GM13977 (cell line): Measurements from ENCODE around the gene DBF4B.

Experiments used
- DNase-seq: peaks from one replicate; pipeline ENCODE4 v3.0.0; 2012; ENCODE audit warnings: low spot score
- CTCF ChIP-seq: IDR thresholded peaks from 2 replicates; pipeline ENCODE4 v1.5.1; 2012; ENCODE audit warnings: mild to moderate bottlenecking, control low read depth; ENCODE audit not compliant: insufficient read depth; ENCODE audit errors: extremely low read depth, missing control alignments
- in situ Hi-C: fragments of 300-500 bp; cut with MboI; formaldehyde crosslinking; loops from one replicate; pipeline ENCODE4 v1.12.0; 2022; ENCODE audit warnings: low sequenced_read_pairs, low pct_unique_long_range_greater_than_20kb, mixed read lengths, inconsistent platforms; ENCODE audit not compliant: unreplicated experiment

Gene DBF4B

DNA sequence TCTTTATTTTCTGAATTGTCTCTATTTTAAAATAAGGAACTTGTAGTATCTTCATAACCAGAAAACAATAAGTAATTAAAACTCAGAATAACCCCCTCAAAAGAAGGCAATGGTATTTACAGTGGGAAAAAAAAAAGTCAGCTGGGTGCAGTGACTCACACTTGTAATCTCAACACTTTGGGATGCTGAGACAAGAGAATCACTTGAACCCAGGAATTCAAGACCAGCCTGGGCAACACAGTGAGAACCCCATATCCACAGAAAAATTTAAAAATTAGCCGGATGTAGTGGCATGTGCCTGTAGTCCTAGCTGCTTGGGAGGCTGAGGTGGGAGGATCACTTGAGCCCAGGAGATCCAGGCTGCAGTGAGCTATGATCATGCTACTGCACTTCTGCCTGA is 83.8 kb downstream of the DBF4B start:
- no peak for TF ChIP-seq CTCF
- in situ Hi-C loops = no loop called here
- DNase-seq = no peak

DNA sequence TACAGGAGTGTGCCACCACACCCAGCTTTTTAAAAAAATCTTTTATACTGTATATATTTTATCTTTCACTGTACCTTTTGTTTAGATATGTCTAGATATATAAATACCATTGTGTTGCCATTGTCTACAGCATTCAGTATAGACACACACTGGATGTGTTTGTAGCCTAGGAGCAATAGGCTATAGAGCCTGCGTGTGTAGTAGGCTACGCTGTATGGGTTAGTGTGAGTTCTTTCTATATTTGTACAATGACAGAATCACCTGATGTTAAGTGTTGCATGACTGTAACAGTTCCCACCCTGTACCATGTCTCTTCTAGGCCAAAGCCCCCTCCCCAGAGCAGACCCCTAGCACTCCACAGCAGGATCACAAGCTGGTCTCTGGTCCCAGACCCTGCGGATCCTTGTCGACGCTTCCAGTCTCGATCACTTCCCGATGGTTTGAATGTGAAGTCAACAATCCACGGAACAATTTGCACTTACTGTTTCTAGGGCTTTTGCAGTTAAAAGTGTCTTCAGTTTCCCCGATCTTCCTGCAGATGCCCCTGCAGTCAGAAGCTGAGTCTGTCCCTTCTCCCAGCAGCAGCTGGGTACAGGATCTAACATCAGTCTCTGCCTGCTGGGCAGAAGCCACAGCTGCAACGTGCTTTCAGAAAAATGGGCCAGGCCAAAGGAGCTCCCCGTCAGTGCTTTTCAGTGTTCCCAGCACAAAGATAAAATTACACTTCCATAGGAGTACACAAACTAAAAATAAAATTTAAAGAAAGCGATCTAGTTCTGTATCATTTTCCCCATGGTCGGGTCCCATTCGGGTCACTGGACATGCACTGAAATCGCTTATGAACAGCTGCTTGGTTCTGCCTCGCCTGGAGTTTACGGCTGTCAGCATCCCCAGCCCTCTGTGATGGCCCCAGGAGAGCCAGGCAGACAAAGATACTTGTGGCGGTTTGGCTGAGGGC is 85.7 kb downstream of the DBF4B start:
- TF ChIP-seq CTCF = no peak
- in situ Hi-C loops = no loop called here
- no peak for DNase-seq

- in situ Hi-C loops = no loop called here
- no peak for TF ChIP-seq CTCF
- DNase-seq = no peak
These were observed 86.5 kb downstream of the DBF4B start for GRCh38 chr17:44794851-44795413.

- in situ Hi-C loops = no loop called here
- no peak for TF ChIP-seq CTCF
- no peak for DNase-seq
These were observed 87.0 kb downstream of the DBF4B start for GRCh38 chr17:44795421-44795820.

GRCh38 chr17:44795928-44796327 is 87.5 kb downstream of the DBF4B start:
- in situ Hi-C loops = no loop called here

GRCh38 chr17:44796731-44797130 is 88.3 kb downstream of the DBF4B start:
- in situ Hi-C loops = no loop called here
- DNase-seq = no peak
- TF ChIP-seq CTCF = no peak

More at GRCh38 chr17:44795928-44796327, 87.5 kb downstream of the DBF4B start:
- DNase-seq = no peak
- TF ChIP-seq CTCF = no peak
